ENCODE results near the gene C1QL1.

The C1QL1 gene

DNA sequence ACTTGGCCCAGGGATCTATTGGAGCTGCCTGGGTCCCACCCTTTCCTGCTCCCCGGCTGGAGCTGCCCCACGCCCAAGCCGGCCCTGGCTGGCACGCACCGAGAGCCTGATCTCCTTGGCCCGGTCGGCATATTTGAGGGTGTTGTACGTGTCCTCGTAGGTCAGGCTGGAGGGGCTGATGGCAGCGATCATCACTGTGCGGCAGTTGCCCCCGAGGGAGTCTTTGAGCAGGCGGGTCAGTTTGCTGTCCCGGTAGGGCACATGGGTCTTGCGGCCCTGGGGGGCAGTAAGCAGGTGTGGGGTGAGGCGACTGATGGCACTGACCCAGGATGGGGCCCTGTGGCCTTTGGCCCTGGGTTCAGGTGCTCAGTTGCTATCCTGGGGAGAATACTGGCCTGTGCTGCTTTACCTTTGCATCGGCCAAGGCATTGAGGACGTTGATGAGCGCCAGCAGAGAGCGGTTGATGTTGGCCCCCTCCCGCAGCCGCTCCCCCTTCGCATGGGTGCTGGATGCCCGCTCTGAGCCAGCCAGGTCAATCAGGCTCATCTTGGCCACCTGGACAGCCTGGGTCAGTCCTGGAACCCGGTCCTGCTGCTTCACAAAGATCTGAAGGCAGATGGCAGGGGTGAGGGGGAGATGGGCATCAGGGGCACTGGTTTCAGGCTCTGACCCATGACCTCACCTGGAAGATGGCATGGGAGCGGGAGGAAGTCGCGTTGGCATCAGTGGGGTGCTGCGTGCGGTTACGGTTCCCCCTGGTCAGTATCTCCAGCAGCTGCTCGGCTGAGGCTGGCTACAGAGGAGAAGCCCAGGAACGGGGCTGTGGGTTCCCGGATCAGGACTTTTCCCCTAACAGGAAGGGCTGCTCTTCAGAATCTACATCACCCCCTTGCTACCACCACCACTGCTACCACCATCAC, 34.0 kb downstream of the C1QL1 start:
- peak overlapping the region; percentile 11 for H3K27ac Mint-ChIP-seq
- H3K4me1 Mint-ChIP-seq (ENCODE audit: low read depth): peaks cover 4% of the 10 kb centered on the region
- H3K4me3 Mint-ChIP-seq: no peak overlapping the region
- no peaks in the 10 kb centered on the region for H3K27me3 Mint-ChIP-seq
- peaks cover 4% of the 10 kb centered on the region for H3K9me3 Mint-ChIP-seq
- H3K36me3 Mint-ChIP-seq (ENCODE audit: low read depth): peaks cover 78% of the 10 kb centered on the region
- DNase-seq: no peak

DNA sequence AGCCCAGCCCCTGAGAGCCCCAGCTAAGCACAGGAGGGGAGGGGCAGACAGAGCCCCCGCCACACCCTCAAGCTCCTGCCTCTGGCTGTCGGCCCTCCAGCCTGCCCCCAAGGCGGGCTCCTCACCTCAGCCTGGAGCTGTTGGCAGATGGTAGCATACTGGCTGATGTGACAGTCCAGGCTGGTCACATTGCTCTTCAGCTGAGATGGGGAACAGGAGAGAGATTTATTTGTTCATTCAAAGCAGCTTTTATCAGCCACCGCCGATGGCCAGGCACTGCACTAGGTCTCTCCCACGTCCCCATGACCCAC, 35.4 kb downstream of the C1QL1 start:
- no peak overlapping the region for H3K4me3 Mint-ChIP-seq
- H3K36me3 Mint-ChIP-seq (ENCODE audit: low read depth): peaks cover 84% of the 10 kb centered on the region
- H3K9me3 Mint-ChIP-seq: no peaks in the 10 kb centered on the region
- peaks cover 4% of the 10 kb centered on the region for H3K4me1 Mint-ChIP-seq (ENCODE audit: low read depth)
- no peak overlapping the region for H3K27ac Mint-ChIP-seq
- no peak for DNase-seq
- no peaks in the 10 kb centered on the region for H3K27me3 Mint-ChIP-seq

GRCh38 chr17:44932096-44932786, 35.9 kb downstream of the C1QL1 start:
- H3K36me3 Mint-ChIP-seq (ENCODE audit: low read depth): peaks cover 87% of the 10 kb centered on the region
- no peak overlapping the region for H3K27ac Mint-ChIP-seq
- H3K4me3 Mint-ChIP-seq: no peak overlapping the region
- no peak for DNase-seq
- H3K27me3 Mint-ChIP-seq: no peaks in the 10 kb centered on the region
- H3K4me1 Mint-ChIP-seq (ENCODE audit: low read depth): peaks cover 4% of the 10 kb centered on the region
- no peaks in the 10 kb centered on the region for H3K9me3 Mint-ChIP-seq

GRCh38 chr17:44931376-44931775, 36.7 kb downstream of the C1QL1 start:
- Mint-ChIP-seq H3K27me3 (no peaks in the 10 kb centered on the region), H3K9me3 (no peaks in the 10 kb centered on the region), H3K4me1 (ENCODE audit: low read depth) (no peaks in the 10 kb centered on the region), H3K36me3 (ENCODE audit: low read depth) (peaks cover 95% of the 10 kb centered on the region), H3K4me3 (no peak overlapping the region), H3K27ac (no peak overlapping the region)
- DNase-seq: no peak

GRCh38 chr17:44930667-44931066, 37.4 kb downstream of the C1QL1 start:
- no peaks in the 10 kb centered on the region for H3K27me3 Mint-ChIP-seq
- H3K4me1 Mint-ChIP-seq (ENCODE audit: low read depth): no peaks in the 10 kb centered on the region
- no peak for DNase-seq
- no peaks in the 10 kb centered on the region for H3K9me3 Mint-ChIP-seq
- no peak overlapping the region for H3K27ac Mint-ChIP-seq
- H3K36me3 Mint-ChIP-seq (ENCODE audit: low read depth): peaks cover 96% of the 10 kb centered on the region
- no peak overlapping the region for H3K4me3 Mint-ChIP-seq

GRCh38 chr17:44928950-44929720, 39.0 kb downstream of the C1QL1 start:
- Mint-ChIP-seq H3K27ac (no peak overlapping the region), H3K4me1 (ENCODE audit: low read depth) (no peaks in the 10 kb centered on the region)

DNA sequence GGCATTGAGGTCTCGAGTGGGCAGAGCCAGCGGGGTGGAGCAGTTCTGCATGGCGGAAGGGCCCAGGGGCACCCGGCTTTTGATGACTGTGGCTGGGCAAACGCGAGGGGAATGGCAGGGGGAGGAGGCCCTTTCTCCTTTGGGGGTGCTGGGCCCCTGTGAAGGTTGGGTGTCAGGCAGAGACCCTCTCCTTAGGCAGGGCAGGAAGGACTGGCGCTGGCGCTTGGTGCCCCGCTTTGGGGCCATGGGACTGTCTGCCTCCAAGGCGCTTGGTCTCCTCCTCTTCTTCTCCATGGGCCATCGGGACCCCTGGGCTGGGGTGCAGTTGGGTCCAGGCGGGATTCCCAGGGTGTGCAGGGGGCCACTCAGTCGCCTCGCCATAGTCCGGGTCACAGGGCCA, 40.0 kb downstream of the C1QL1 start:
- Mint-ChIP-seq H3K4me3 (no peak overlapping the region), H3K9me3 (no peaks in the 10 kb centered on the region), H3K4me1 (ENCODE audit: low read depth) (no peaks in the 10 kb centered on the region), H3K27me3 (no peaks in the 10 kb centered on the region), H3K27ac (no peak overlapping the region), H3K36me3 (ENCODE audit: low read depth) (peaks cover 76% of the 10 kb centered on the region)
- DNase-seq: no peak

More at GRCh38 chr17:44928950-44929720, 39.0 kb downstream of the C1QL1 start:
- no peak overlapping the region for H3K4me3 Mint-ChIP-seq
- DNase-seq: no peak
- H3K9me3 Mint-ChIP-seq: no peaks in the 10 kb centered on the region
- peaks cover 86% of the 10 kb centered on the region for H3K36me3 Mint-ChIP-seq (ENCODE audit: low read depth)
- no peaks in the 10 kb centered on the region for H3K27me3 Mint-ChIP-seq

DNA sequence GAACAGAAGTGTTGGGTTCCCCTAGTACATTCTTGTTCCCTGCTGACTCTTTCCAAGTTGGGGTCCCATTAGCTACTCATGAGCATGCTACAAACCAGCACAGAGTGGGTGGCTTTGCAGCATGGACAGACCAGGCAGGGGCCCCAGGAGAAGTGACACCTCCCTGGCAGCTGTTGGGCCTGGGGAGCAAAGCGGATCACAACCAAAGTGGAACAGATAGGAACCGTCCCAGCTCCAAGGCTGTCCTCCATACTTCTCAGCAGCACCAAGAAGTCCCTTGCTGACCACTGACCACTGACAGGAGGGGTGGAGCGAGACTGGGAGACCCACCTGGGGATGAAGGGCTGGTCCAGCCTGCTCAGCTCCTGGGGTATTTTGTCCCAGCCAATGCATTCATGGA, 40.4 kb downstream of the C1QL1 start:
- no peak for DNase-seq
- no peak overlapping the region for H3K27ac Mint-ChIP-seq
- no peak overlapping the region for H3K4me3 Mint-ChIP-seq
- H3K4me1 Mint-ChIP-seq (ENCODE audit: low read depth): no peaks in the 10 kb centered on the region
- H3K9me3 Mint-ChIP-seq: no peaks in the 10 kb centered on the region
- H3K27me3 Mint-ChIP-seq: peaks cover 2% of the 10 kb centered on the region
- peaks cover 73% of the 10 kb centered on the region for H3K36me3 Mint-ChIP-seq (ENCODE audit: low read depth)

- Mint-ChIP-seq H3K9me3 (no peaks in the 10 kb centered on the region), H3K27ac (no peak overlapping the region), H3K27me3 (peaks cover 8% of the 10 kb centered on the region), H3K4me1 (ENCODE audit: low read depth) (no peaks in the 10 kb centered on the region), H3K4me3 (no peak overlapping the region), H3K36me3 (ENCODE audit: low read depth) (peaks cover 66% of the 10 kb centered on the region)
- no peak for DNase-seq
These were observed 41.1 kb downstream of the C1QL1 start for GRCh38 chr17:44926821-44927525.

- peaks cover 57% of the 10 kb centered on the region for H3K36me3 Mint-ChIP-seq (ENCODE audit: low read depth)
- no peak overlapping the region for H3K4me3 Mint-ChIP-seq
- peaks cover 15% of the 10 kb centered on the region for H3K27me3 Mint-ChIP-seq
These were observed 42.1 kb downstream of the C1QL1 start for GRCh38 chr17:44925731-44926697.

DNA sequence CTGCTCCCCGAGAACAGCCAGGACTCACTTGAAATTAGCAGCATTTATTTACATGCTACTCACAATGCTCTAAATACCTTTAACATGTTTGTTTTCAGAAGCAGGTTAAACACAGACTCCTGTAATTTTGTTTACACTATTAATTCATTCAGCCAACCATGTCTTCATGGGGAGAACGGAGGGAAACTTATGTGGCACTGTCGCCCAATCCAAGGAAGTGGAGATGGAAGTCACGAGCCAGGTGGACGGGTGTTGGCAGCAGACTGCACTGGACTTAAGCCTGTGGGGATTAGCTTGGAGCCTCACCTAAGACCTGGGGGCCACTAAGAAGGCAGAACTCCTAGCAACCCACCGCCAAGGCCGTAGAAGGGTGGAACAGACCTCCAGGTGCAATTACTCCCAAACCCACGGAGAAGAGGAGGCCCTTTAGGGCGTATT, 44.0 kb downstream of the C1QL1 start:
- H3K9me3 Mint-ChIP-seq: no peaks in the 10 kb centered on the region

More at GRCh38 chr17:44925731-44926697, 42.1 kb downstream of the C1QL1 start:
- Mint-ChIP-seq H3K4me1 (ENCODE audit: low read depth) (no peaks in the 10 kb centered on the region), H3K9me3 (no peaks in the 10 kb centered on the region), H3K27ac (no peak overlapping the region)
- no peak for DNase-seq

DNA sequence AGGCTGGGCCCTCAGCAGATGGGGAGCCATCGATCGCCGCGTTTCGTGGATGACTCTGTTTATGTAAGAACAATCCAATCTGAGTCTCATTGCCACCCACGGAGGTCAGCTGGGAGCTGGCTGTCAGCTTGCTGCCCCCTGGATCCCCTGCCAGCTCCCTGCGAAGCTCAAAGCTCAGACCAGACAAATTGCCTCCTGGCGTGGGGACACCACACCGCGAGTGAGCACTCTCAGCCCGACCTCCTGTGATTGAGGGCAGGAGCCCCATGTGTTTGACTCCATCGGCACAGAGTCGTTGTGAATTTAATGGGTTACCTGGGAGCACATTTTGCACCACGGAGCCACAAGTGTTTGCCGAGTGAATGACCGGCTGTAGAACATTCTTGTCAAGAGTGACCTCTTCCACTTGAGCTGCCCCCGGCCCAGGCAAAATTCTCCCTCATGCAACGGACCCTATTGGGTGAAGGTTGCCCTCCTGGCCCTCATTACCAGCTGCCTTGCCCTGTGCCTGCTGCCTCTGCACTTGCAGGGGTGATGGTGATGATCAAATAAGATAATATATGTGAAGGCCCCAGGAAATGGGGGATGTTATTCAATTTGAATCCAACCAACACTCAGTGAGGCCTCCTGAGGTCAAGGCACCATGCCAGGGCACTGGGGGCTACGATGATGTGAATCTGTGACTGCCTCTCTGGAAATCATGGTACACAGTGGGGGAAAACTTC, 45.2 kb downstream of the C1QL1 start:
- peak overlapping the region; percentile 58 for H3K27ac Mint-ChIP-seq
- peaks cover 27% of the 10 kb centered on the region for H3K36me3 Mint-ChIP-seq (ENCODE audit: low read depth)
- H3K4me1 Mint-ChIP-seq (ENCODE audit: low read depth): peaks cover 5% of the 10 kb centered on the region
- peaks cover 24% of the 10 kb centered on the region for H3K27me3 Mint-ChIP-seq
- no peak overlapping the region for H3K4me3 Mint-ChIP-seq
- DNase-seq: no peak
- no peaks in the 10 kb centered on the region for H3K9me3 Mint-ChIP-seq

More for the DNA sequence above, 44.0 kb downstream of the C1QL1 start:
- DNase-seq: no peak
- Mint-ChIP-seq H3K4me3 (no peak overlapping the region), H3K27ac (no peak overlapping the region), H3K4me1 (ENCODE audit: low read depth) (peaks cover 5% of the 10 kb centered on the region), H3K27me3 (peaks cover 24% of the 10 kb centered on the region), H3K36me3 (ENCODE audit: low read depth) (peaks cover 39% of the 10 kb centered on the region)

DNA sequence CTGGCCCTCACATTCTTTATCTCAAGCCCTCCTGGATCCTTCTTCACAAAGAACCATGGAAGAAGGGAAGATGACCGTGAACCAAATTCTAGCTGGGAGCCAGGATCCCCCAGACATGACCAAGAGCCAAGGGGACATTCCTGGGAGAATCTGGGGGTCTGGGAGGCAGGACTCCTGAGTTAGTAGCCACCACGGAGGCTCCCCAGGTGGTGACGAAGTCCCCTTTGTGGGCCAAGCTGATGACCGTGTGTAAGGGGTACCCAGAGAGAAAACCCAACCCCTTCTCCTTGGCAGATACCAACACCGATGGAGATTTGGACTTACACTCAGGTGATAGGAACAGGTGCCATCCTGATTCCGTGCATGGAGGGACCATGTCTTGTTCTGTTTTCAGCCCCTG, 46.0 kb downstream of the C1QL1 start:
- DNase-seq: no peak
- Mint-ChIP-seq H3K27ac (no peak overlapping the region), H3K9me3 (no peaks in the 10 kb centered on the region), H3K4me1 (ENCODE audit: low read depth) (peaks cover 5% of the 10 kb centered on the region), H3K36me3 (ENCODE audit: low read depth) (peaks cover 19% of the 10 kb centered on the region), H3K4me3 (no peak overlapping the region), H3K27me3 (peaks cover 24% of the 10 kb centered on the region)

All from activated T-cell treated with anti-CD3 and anti-CD28 coated beads, Interleukin-2, amount 50 U/mL, for 24 hours (primary cell).